HG03103 (cell line): ENCODE data around the gene LRP1B.

ENCODE experiments used
- ATAC-seq: cut with Tn5 transposase; IDR thresholded peaks from one replicate; pipeline ENCODE4 v1.9.1; 2021; ENCODE audit warnings: low read depth; ENCODE audit not compliant: unreplicated experiment

Gene LRP1B

DNA sequence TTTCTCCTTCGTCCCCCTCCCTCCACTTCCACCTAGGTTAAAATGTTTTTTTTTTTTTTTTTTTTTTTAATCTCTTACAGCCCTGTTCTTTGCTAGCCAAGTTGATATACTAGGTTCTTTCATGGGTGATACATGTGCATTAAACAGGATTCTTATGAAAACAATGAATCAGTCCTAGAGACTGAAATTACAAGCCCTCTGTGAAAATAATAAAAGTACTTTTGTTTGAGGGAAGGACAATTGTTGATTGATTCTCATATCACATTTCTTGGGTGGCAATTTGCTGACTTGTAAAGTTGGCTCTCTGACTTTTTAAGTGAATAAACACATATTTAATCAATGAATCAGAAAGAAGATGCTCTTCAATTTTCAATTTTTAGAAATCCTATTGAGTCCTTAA lies 639.9 kb downstream of the LRP1B start:
- ATAC-seq: no peak

GRCh38 chr2:141482697-141483096 lies 648.1 kb downstream of the LRP1B start:
- no peak for ATAC-seq

DNA sequence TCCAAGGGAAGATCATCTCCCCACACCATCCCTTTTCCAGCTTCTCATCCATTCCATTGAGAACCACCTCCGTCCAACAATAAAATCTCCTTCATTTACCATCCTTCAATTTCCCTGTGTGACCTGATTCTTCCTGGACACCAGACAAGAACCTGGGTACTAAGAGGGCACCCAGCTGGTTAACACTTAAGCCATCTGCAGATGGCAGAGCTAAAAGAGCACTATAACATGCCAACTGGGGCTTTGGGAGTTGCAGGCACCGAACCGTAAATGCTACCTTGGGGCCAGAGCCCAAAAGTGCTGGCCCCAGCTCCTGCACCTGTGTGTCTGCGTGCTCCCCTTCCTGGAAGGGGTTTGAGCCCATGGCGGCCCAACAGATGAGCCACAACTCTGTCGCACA lies 655.0 kb downstream of the LRP1B start:
- no peak for ATAC-seq

DNA sequence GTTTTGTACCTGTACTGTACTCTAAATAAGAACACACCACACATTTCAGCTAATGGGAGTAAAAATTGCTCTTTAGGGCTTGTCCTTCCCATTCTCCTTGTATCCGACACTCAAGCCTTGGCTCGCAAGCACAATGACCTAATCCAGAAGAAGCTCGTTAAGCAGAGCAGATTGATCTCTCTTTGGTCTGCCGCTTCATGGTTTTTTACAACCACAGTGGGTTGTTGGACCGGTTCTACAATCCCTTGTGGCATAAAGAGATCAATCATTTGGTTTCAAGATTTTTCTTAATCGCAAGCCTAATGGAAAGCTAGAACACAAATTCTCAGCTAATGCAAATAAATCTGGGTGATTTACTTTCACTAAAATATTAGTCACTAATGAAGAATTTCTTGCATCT lies 662.1 kb downstream of the LRP1B start:
- no peak for ATAC-seq

- no peak for ATAC-seq
These were observed 663.5 kb downstream of the LRP1B start for GRCh38 chr2:141467331-141467730.

DNA sequence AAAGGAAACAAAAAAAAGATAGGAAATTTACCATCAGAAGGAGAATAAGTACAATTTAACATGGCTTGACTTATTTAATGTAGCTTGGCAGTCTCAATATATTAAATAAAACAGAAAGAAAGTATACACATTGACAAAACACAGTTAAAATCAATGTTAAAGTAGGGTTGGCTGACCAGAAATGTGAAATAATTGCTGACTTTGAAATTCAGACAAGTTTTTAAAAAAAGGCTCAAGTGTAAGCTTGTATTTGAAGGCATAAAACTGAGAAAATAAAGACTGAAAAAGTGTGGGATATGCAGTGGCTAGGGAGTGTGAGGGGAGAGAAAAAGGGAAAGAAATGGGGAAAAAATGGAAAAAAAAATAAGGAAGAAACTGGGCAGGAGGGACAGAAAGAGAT lies 665.8 kb downstream of the LRP1B start:
- no peak for ATAC-seq

DNA sequence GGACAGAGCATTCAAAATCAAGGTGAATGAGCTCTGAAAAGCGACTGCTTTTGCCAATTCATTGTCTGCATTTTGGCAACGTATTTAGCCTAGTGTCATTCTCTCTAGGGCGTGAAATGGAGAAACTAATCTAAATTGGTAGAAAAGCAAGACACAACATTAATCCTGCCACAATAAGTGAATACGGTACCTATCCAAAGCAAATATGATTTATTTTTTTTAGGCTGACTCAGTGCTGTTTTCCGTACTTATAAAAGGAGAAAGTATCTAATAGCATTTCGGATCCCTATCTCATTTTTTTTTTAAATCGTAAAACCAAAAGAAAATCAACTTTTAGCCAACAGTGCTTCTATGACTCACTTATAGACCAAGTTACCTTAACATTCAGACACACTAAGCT lies 672.5 kb downstream of the LRP1B start:
- ATAC-seq: no peak

DNA sequence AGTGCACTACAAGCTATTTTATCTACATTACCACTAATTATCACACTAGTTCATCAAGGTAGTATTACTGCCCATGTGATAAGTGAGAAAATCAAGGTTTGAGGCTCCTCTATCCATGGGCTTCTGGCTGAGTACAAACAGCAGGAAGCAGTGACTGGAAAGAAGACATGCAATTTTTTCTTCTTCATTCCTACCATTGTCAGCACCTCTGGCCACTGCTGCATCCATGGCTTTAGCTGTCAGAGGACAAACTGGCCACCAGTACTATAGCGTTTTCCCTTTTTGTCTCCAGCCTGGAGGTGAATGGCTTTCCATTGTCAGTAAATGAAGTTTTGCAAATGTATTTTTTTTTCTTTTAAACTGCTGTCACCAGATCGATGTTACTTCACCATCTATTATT lies 674.9 kb downstream of the LRP1B start:
- no peak for ATAC-seq

- ATAC-seq: no peak
These were observed 675.5 kb downstream of the LRP1B start for GRCh38 chr2:141455211-141455826.

- no peak for ATAC-seq
These were observed 690.7 kb downstream of the LRP1B start for GRCh38 chr2:141440072-141440635.

DNA sequence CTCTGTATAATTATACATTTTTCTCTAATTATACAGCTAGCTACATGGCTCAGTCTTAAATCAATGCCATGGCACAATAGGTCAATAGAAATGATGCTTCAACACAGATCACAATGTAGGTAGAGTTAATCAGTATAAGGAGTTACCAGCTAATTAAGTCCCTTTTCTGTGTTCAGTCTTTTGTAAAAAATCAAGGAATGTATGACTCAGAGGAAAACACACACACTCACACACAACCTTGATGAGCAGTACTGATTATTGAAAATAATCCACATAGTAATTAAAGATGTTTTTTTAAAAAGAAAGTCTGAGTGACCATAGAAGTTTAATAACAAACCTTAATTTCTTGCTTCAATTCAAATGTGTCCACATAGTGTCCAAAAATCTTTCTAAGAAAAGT lies 691.3 kb downstream of the LRP1B start:
- ATAC-seq: no peak

DNA sequence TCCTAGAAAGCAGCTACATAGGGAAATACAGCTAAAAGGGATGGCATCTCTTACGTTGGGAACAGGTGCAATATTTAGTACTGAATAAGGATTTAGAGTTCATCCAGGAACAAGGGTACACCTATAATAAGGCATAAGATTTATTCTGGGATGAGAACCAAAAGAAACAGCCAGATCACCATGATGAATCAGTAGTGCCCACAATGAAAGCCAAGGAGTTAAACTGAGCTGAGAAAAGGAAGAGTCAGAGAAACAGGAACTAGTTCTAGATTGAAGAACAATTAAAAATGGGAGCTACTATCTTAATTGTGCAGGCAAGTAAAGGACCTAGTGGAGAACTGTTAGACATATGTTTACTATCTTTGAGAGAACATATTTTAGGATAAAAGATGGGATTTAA lies 692.3 kb downstream of the LRP1B start:
- ATAC-seq: no peak

- no peak for ATAC-seq
These were observed 693.3 kb downstream of the LRP1B start for GRCh38 chr2:141437521-141437920.

- no peak for ATAC-seq
These were observed 707.7 kb downstream of the LRP1B start for GRCh38 chr2:141423124-141423523.

- no peak for ATAC-seq
These were observed 713.5 kb downstream of the LRP1B start for GRCh38 chr2:141417246-141417797.

GRCh38 chr2:141411419-141411818 lies 719.4 kb downstream of the LRP1B start:
- no peak for ATAC-seq

GRCh38 chr2:141399270-141399669 lies 731.5 kb downstream of the LRP1B start:
- no peak for ATAC-seq

- ATAC-seq: no peak
These were observed 737.6 kb downstream of the LRP1B start for GRCh38 chr2:141393214-141393545.

DNA sequence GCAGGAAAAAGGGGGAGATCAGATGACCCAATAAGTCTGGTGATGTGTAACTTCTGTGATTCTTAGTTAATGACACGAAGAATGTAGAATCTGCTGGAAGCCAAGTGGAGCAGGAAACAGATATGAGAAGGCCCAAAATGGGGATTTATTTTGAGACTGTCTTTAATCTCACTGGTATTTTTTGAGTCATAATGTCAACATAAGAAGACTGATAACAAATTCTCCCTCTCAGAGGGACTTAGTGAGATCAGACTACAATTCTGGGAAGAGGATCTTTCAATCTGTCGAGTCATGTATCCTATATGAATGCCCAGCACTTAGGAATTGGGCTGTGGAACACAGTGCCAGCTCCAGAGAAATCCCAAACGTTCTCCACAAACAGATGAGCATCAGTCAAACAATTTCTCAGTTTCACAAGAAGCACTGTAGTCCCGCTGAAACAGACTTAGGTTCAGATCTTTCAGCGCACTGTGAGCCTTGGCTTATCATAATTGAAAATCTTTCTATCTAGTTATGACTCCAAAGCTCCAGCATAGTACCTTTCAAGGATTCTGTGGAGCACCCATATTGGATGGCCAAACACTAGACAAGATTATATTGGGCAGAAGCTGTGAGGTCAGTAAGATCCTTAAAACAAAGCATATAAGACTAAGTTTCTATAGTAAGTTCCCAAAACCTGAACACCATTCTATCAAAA lies 738.2 kb downstream of the LRP1B start:
- ATAC-seq: no peak

GRCh38 chr2:141386168-141386567 lies 744.6 kb downstream of the LRP1B start:
- ATAC-seq: no peak

GRCh38 chr2:141384676-141385075 lies 746.1 kb downstream of the LRP1B start:
- no peak for ATAC-seq

GRCh38 chr2:141381946-141382345 lies 748.9 kb downstream of the LRP1B start:
- ATAC-seq: no peak
